ENCODE data around the gene NUPR2.
"Not testable (repeated sequence)": the region's sequence is repeated elsewhere in the genome, so short reads cannot be mapped to it uniquely, and the experiment has no call there.

The NUPR2 gene

DNA sequence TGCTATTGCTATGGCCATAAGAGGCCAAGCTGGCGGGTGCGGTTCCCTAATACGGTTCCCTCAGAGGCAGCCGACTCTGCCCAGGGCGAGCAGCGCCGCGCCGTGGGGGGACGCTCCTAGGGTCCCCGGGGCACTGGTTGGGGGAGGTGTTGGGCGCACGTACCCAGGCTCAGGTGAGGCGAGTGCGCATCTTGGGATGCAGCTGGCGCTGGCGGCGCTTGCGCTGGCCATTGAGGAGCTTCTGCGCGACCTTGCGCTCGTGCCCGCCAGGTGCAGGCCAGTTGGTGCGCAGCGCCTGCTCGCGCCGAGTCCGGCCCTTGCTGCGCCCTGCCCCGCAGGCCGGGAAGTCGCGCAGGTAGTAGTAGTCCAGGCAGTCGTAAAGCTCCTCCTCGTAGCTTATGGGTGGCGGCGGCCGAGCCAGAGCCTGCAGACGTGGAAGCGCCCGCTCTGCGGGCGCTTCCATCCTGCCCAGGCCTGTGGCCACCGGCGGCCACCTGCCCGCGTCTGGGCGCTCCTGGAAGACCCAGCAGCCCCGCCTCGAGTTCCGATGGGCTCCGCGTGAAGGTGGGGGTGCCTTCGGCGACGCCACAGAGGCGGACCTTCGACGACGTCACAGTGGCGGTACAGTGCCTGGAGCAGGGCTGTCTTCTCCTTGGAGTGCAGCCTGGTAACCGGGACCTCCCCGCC lies at the start of gene NUPR2:
NUPR2 (minus strand) TSS at position 566 of the 687 bp plus-strand sequence; CDS start at position 463, 103 bp downstream.
- DNase-seq (ENCODE audit: low read depth in 1 of 2, low spot score in 1 of 2), result no peak

- DNase-seq (ENCODE audit: low read depth in 1 of 2, low spot score in 1 of 2), result no peak
These were observed 41.1 kb upstream of the NUPR2 start for GRCh38 chr7:56157238-56157790.

DNA sequence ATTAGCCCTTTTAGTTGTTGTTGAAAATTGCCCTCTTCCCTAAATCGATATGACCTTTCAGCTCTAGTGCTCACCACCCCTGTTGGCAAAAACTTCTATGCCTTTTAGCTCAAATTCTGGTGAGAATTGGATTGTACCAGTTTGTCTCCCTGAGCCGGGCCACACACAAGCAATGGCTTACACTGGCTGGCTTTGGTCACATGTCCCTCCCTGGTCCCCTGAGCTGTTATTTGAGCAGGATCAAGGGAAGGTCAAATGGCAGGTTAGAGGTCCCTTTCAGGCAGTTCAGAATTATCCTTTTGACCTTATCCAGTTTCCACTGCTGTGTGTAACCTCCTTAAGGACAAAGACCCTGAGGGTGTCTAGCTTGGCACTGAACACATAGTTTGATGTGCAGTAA lies 14.8 kb upstream of the NUPR2 start:
- not testable (repeated sequence) for DNase-seq (ENCODE audit: low read depth in 1 of 2, low spot score in 1 of 2)

DNA sequence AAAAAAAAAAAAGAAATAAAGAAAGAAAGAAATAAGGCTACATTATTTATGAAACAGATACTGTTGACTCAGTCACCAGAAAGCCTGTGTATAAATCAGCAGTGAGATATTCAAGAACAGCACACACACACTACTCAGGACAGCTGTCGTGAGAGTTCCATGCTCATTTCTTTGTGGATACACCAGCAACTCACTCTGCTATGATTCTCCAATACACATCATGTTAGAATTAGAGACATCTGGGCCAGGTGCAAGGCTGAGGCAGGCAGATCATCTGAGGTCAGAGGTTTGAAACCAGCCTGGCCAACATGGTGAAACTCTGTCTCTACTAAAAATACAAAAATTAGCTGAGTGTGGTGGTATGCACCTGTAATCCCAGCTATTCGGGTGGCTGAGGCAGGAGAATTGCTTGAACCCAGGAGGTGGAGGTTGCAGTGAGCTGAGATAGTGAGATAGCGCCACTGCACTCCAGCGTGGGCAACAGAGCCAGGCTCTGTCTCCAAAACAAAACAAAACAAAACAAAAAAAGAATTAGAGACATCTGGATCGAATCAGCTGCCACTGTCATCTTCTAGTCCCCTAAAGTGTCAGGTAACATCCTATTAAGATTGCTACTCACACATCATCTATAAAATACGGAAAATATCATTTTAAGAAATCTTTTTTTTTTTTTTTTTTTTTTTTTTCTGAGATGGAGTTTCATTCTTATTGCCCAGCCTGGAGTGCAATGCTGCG lies 11.2 kb upstream of the NUPR2 start:
- DNase-seq (ENCODE audit: low read depth in 1 of 2, low spot score in 1 of 2), result no peak

DNA sequence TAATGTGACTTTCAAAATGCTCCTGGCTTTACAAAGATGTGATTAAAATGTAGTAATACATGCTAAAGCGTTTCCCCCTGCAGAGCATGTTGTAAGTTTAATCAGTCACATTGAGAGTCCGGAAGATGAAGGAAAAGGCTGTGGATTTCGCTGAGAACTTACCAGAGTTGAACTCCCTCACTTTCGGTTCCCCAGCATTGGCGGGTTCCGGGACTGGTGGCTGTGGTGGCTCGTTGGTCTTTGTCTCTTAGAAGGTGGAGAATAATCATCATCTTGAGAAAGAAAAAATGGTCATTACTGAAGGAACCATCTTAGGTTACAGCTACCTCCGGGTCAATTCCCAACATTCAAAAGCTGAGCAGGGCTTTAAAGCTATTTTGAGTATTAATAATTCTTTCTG lies 9.6 kb upstream of the NUPR2 start:
- DNase-seq (ENCODE audit: low read depth in 1 of 2, low spot score in 1 of 2), result no peak

DNA sequence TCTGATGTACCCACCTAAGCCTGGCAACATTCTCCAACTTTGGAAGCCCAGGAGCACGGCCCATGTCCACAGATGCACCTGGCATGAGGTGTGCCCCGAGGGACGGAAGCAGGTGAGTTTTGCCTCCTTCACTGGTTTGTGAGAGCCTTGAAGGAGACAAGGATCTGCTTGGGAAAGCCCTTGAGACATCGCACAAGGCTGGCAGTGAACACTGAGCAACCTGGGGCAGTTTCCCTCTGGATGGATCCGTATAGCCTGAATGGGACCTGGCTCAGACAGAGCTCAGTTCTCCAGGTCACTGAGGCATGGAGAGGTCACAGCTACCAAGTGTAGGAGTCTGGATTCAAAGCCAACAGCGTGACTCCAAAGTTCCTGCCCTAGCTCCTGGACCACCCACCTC lies 8.8 kb upstream of the NUPR2 start:
- no peak for DNase-seq (ENCODE audit: low read depth in 1 of 2, low spot score in 1 of 2)

DNA sequence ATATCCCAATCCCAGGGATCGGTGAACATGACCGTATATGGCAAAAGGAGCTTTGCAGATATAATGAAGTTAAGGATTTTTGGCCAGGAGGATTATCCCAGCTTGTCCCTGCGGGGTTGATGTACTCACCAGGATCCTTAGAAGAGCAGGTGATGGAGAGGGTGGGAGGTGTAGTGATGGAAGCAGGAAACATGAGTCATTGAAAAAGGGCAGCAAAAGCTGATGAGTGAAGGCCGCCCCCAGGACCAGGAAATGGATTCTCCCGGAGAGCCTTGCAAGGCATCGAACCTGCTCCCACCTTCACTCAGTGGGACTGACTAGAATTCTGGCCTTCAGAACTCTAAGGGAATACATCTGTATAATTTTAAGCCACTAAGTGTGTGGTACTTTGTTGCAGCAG lies 5.2 kb upstream of the NUPR2 start:
- no peak for DNase-seq (ENCODE audit: low read depth in 1 of 2, low spot score in 1 of 2)

- not testable (repeated sequence) for DNase-seq (ENCODE audit: low read depth in 1 of 2, low spot score in 1 of 2)
These were observed 4.0 kb downstream of the NUPR2 start for GRCh38 chr7:56112244-56112643.

DNA sequence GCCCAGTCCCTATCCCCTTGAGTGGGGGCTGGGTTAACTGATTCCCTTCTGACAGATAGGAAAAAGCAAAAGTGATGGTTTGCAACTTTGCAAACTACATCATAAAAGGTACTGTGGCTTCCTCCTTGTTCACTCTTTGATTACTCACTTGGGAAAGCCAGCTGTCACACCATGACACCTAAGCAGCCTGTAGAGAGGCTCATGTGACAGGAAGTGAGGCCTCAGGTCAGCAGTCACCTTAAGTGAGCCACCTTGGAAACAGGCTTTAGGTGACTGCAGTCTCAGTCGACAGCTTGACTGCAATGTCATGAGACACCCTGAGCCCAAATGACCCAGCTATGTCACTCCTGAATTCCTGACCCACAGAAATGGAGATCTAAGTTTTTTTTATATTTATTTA lies 5.6 kb downstream of the NUPR2 start:
- no peak for DNase-seq (ENCODE audit: low read depth in 1 of 2, low spot score in 1 of 2)

- DNase-seq (ENCODE audit: low read depth in 1 of 2, low spot score in 1 of 2), result no peak
These were observed 8.3 kb downstream of the NUPR2 start for GRCh38 chr7:56107954-56108258.

DNA sequence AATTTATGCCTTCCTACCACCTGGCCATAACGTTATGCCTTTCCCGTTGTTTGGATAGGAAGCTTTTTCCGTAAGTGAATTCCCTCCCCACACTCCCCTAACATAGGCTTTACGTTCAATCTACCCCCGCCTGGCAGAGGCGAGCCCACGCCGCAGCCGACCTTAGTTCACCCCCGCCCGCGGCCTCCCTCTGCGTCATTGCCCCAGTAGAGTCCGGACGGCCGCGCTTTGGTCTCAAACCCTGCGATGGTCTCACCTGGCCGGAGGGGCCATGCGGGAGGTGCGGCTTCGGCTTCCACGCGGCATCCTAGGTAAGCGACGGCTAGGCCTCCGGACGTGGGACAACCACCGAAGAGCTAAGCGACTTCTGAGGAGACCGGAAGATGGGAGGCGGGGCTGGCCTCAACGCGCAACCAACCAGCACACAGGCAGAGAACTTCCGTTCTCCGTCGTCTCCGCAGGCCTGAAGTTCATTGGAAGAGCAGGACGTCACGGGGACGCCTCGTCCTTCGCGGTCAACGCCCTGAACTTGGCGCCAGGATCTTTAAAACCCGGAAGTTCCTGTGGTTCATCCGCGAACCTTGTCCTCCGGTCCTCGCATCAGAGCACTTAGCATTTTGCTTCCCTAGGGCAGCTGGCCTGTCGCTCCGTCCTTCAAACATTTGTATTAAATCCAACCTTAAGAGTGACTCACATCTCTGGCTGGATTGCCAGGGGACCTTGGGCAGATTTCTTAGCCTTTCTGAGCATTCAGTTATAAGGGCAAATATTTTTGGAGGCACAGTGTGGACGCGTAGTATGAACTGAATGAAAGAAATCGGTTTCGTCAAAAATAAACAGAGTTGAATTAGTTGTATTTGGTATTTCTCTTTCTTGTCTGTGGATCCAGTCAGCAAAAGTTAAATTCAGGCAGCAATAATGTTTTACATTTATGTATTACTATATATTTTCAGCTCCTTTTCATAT lies 9.8 kb downstream of the NUPR2 start, which contains the start of gene CHCHD2:
CHCHD2 (minus strand) TSS at position 369 of the 966 bp plus-strand sequence; CDS start at position 306, 63 bp downstream.
- DNase-seq (ENCODE audit: low read depth in 1 of 2, low spot score in 1 of 2), result peak; percentile 83 to 90

DNA sequence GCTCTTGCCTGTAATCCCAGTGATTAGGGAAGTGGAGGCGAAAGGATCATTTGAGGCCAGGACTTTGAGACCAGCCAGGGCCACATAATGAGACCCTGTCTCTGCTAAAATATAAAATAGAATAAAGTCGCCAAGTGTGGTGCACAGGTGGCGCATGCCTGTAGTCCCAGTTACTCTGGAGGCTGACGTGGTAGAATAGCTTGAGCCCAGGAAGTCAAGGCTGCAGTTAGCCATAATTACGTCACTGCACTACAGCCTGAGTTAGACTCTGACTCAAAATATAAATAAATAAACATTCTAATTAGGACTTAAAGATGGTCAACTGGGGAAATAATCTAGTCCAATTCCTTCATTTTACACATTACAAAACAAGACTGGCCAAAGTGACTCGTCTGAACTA lies 10.7 kb downstream of the NUPR2 start:
- no peak for DNase-seq (ENCODE audit: low read depth in 1 of 2, low spot score in 1 of 2)

- not testable (repeated sequence) for DNase-seq (ENCODE audit: low read depth in 1 of 2, low spot score in 1 of 2)
These were observed 12.1 kb downstream of the NUPR2 start for GRCh38 chr7:56104138-56104537.

GRCh38 chr7:56099653-56100052 lies 16.6 kb downstream of the NUPR2 start:
- DNase-seq (ENCODE audit: low read depth in 1 of 2, low spot score in 1 of 2), result no peak

- not testable (repeated sequence) for DNase-seq (ENCODE audit: low read depth in 1 of 2, low spot score in 1 of 2)
These were observed 17.8 kb downstream of the NUPR2 start for GRCh38 chr7:56098187-56099008.

DNA sequence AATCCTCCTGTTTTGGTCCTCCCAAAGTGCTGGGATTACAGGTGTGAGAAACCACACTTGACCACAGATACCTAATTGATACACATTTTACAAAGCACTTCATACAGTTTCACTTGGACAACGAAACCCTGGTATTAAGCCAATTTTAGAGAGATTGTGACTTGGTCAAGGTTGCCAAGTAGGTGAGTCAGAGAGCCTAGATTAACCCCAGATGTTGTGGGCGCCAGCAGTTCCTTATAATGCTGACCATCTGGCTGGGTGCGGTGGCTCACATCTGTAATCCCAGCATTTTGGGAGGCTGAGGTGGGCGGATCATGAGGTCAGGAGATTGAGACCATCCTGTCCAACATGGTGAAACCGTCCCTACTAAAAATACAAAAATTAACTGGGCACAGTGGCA lies 18.5 kb downstream of the NUPR2 start:
- DNase-seq (ENCODE audit: low read depth in 1 of 2, low spot score in 1 of 2), result no peak

DNA sequence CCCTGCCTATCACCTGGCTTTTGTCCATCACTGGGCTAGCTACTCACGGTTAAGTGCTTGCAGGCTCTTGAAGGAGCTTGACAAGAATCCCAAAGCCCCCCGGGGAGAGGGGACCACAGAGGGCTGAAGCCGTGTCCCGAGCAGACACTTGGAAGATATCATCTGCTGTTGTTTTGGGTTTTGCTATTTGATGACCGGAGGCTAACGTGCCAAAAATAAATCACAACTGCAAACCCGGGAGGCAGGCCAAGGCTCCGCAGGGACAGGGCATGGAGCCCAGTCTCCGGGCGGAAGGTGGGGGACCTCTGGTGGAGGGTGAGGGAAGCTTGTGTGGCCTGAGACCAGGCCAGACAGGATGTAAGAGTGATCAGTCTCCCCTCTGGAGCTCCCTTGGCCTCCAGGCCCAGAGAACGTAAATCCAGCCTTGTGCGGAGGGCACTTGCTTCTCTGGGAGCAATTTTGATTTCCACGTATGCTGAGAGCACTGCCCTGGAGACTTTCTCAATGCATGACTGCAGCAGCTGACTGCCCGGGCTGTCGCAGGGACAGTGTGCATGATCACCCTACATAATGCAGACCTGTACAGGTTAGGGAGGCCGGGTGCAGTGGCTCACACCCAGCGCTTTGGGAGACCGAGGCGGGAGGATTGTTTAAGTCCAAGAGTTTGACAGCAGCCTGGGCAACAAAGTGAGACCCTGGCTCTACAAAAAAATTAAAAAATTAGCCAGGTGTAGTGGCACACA lies 23.3 kb downstream of the NUPR2 start, which contains the start of gene PHKG1:
PHKG1 (minus strand) TSS at position 164 of the 743 bp plus-strand sequence. CDS start 4,011 bp downstream, outside the sequence.
- DNase-seq (ENCODE audit: low read depth in 1 of 2, low spot score in 1 of 2), result no peak

DNA sequence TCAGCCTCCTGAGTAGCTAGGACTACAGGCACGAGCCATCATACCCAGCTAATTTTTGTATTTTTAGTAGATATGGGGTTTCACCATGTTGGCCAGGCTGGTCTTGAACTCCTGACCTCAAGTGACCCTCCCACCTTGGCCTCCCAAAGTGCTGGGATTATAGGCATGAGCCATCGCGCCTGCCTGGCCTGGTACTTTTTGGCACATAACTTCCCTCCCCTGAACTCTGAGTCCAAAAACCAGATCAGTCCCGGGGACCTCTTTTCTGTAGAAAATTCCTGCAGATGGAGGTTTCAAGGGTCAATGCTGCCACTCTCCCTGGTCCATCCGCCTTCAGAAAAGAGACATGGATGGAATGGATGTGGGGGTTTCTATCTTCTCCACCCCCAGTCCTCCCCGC lies 23.8 kb downstream of the NUPR2 start:
- not testable (repeated sequence) for DNase-seq (ENCODE audit: low read depth in 1 of 2, low spot score in 1 of 2)

- no peak for DNase-seq (ENCODE audit: low read depth in 1 of 2, low spot score in 1 of 2)
These were observed 24.6 kb downstream of the NUPR2 start for GRCh38 chr7:56091591-56091990.

- DNase-seq (ENCODE audit: low read depth in 1 of 2, low spot score in 1 of 2), result no peak
These were observed 28.8 kb downstream of the NUPR2 start for GRCh38 chr7:56087445-56087844.
